HG02571 (cell line): ENCODE results near the gene POGZ.
"Not testable (repeated sequence)": the region's sequence is repeated elsewhere in the genome, so short reads cannot be mapped to it uniquely, and the experiment has no call there.

Source experiments
- ATAC-seq: cut with Tn5 transposase; IDR thresholded peaks from one replicate; pipeline ENCODE4 v1.9.1; 2021; ENCODE audit warnings: mild to moderate bottlenecking, moderate library complexity; ENCODE audit not compliant: unreplicated experiment

Gene POGZ

GRCh38 chr1:151478140-151478812 lies 19.0 kb upstream of the POGZ start:
- ATAC-seq: no peak

- ATAC-seq: no peak
These were observed 17.8 kb upstream of the POGZ start for GRCh38 chr1:151477066-151477465.

- ATAC-seq: no peak
These were observed 16.8 kb upstream of the POGZ start for GRCh38 chr1:151476083-151476482.

- peak; percentile 68 for ATAC-seq
These were observed 15.9 kb upstream of the POGZ start for GRCh38 chr1:151475175-151475574.

GRCh38 chr1:151474745-151475144 lies 15.5 kb upstream of the POGZ start:
- no peak for ATAC-seq

- ATAC-seq: no peak
These were observed 13.8 kb upstream of the POGZ start for GRCh38 chr1:151472856-151473731.

GRCh38 chr1:151465026-151465425 lies 5.7 kb upstream of the POGZ start:
- no peak for ATAC-seq

GRCh38 chr1:151461694-151462093 lies 2.4 kb upstream of the POGZ start:
- ATAC-seq: no peak

- peak; percentile 26 for ATAC-seq
These were observed 428 bp downstream of the POGZ start for GRCh38 chr1:151458802-151459330.

- ATAC-seq: peak; percentile 38
These were observed 1.1 kb downstream of the POGZ start for GRCh38 chr1:151457911-151458801.

GRCh38 chr1:151455966-151456365 lies 3.3 kb downstream of the POGZ start:
- no peak for ATAC-seq

- no peak for ATAC-seq
These were observed 4.1 kb downstream of the POGZ start for GRCh38 chr1:151455231-151455630.

GRCh38 chr1:151447696-151448095 lies 11.6 kb downstream of the POGZ start:
- no peak for ATAC-seq

GRCh38 chr1:151444783-151445177 lies 14.5 kb downstream of the POGZ start:
- no peak for ATAC-seq

GRCh38 chr1:151443846-151444782 lies 15.2 kb downstream of the POGZ start:
- no peak for ATAC-seq

GRCh38 chr1:151437396-151437795 lies 21.9 kb downstream of the POGZ start:
- ATAC-seq: not testable (repeated sequence)

GRCh38 chr1:151436985-151437384 lies 22.3 kb downstream of the POGZ start:
- no peak for ATAC-seq

GRCh38 chr1:151435174-151435573 lies 24.1 kb downstream of the POGZ start:
- ATAC-seq: no peak

- not testable (repeated sequence) for ATAC-seq
These were observed 25.5 kb downstream of the POGZ start for GRCh38 chr1:151433827-151434226.

- ATAC-seq: no peak
These were observed 31.2 kb downstream of the POGZ start for GRCh38 chr1:151428068-151428467.
